ENCODE measurements around the gene PDE8B. TPM values are rescaled to one million over a fixed set of nuclear protein-coding genes. Genes with fewer than 3 reads are reported as not detected.

The PDE8B gene
- total RNA-seq, 1 donor from 2014 or later = not detected

DNA sequence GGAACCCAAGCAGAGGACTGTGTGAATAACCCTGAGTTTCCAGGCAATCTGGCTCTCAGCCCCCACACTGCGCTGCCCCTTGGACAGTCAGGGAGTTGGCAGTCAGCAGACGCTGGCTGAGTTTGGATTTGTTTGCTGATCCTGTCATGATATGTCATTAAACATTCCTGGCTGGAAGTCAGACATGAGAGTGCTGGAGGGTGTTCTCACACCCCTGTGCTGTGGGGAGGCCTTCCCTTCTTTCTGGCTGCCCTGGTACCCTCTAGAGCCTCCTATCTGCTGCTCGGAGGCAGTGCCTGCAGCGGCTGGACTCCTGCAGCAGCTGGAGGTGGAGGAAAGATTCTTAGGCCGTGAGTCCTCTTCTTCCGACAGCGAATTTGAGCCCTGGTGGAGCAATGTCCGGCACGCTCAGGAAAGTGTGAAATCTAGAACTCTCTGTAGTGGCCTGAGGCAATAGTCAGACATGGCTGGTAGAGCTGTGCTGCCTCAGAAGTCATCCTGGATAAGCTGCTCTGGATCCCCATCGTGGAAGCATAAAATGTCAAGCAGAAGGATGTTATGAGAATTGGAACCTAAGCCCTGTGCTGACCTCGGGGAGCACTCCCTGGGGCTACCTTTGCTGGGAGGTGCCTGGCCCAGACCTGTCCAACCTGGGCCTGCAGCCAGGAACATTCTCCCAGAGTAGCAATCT lies 72.0 kb downstream of the PDE8B start:
- no peak for DNase-seq (ENCODE audit: low read depth)

DNA sequence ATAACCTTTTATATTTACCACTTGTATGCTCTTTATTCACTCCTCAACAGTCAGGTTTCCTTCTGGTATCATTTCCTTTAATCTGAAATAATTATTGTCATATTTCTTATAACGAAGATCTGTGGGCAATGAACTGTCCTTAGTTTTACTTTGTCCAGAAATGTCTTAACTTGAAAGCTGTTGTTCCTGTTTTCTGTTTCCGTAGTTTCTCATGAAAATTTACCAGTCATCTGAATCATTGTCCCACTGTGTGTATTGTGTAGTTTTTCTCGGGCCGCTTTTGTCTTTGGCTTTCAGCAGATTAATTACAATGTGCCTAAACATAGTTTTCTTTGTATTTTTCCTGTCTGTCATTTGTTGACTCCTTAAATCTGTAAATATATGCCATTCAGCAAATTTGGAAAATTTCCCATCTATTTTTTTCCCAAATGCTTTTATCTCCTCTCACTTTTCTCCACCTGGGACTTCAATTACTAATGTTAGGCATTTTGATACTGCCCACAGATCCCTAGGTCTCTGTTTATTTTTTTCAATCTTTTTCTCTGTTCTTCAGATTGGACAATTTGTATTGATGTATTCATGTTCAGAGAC lies 74.9 kb downstream of the PDE8B start:
- no peak for DNase-seq (ENCODE audit: low read depth)

DNA sequence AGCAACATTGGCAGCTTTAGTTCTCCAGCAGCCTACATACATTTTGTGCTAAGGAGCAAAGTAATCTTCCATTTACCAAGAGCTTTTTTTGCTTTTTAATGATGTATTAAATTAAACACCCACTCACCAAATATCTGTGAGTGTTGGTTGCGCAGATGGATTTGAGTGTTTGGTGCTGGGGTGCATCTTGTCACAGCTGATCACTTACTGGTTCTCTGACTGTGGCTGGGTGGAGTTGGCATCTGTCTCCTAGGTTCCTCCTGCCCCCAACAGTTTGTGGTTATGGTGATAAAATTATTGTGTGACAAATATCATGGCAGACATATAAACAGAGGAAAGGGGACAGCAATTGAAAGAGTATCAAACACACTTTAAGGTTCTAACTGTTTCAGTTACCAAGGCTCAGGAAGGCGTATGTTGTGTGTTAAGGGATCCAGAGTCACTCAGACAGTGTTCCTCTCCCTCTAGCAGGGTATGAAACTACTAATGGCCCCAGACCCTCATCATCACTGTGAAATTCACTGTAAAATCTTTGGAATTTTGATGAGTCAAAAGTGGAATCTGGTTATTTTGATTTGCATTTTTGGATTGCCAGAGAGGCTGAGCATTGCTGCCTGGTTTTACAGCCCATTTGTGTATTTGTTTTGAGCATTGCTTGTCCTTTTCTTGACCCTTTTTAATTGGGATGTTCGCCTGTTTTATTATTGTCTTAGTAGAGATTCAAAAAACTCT lies 81.7 kb downstream of the PDE8B start:
- DNase-seq (ENCODE audit: low read depth) = peak; percentile 55

DNA sequence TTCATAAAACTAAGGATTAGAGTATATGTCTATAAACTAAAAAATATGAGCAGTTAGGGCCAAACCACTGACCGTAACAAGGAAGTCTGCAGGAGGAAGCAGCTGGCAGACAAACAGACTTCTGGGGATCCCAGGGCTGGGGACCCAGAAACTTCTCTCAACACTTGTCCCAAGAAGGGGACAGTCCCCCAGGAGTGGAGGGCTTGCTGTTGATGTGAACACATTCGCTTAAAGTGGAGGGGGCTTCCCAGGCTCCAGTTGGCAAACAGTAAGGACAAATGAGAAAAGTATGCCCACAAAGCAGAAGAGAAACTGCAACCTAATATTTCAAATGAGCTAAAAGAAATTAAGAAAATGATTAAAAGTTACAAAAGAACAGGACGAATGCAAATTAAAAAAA lies 83.7 kb downstream of the PDE8B start:
- DNase-seq (ENCODE audit: low read depth) = no peak

DNA sequence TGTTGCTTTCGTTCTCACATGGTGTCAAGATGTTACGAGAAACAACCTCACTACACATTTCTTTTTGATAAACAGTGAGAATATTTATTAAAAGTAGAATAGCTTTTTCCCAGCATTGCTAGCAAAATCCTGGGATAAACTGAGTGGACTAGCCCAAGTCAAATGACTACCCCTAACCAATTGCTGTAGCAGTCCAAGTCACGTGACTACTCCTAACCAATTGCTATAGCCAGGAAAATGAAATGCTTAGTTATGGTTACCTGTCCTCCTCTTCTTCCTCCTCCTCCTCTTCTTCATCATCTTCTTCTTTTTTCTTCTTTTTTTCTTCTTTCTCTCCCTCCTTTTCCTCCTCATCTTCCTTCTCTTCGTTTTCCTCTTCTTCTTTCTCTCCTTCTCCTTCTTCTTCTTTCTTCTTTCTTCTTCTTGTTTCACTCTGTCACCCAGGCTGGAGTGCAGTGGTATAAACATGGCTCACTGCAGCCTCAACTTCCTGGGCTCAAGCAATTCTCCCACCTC lies 85.4 kb downstream of the PDE8B start:
- DNase-seq (ENCODE audit: low read depth) = no peak

DNA sequence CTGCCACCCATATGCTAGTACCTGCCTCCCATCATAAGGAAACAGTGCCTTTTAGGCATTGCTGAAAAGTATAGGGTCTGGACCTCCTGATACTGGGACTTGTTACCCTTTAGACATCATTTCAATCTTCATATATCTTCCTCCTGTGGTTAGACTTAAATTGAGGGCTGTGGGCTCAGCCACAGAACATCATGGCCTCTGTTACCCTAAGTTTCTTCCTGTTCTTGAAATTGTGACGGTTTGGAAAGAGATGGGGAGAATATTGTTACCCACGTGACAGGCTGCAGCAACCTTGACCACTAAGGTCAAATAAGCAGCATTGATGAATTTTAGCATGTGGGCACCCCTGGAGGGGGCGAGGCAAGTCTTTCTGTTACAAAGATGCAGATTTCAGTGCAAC lies 87.7 kb downstream of the PDE8B start:
- DNase-seq (ENCODE audit: low read depth) = no peak

DNA sequence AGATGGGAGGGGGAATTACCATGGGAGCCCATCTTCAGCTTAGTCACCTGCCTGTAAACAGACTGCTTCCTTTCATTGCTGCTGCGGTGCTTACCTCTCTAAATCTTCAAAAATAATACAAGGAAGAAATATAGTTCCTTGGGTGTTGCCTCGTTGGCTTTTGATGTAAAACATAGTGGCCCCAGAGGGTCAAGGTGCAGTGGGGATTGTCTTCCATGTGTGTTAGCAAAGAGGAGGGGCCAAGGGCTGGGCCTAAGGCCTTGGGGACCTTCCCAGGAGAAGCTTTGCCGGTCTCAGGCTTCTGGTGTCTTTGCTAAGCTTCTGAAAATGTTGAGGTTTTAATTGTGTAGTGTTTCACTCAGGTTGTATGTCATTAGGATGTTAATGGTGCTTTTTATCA lies 90.0 kb downstream of the PDE8B start:
- no peak for DNase-seq (ENCODE audit: low read depth)

DNA sequence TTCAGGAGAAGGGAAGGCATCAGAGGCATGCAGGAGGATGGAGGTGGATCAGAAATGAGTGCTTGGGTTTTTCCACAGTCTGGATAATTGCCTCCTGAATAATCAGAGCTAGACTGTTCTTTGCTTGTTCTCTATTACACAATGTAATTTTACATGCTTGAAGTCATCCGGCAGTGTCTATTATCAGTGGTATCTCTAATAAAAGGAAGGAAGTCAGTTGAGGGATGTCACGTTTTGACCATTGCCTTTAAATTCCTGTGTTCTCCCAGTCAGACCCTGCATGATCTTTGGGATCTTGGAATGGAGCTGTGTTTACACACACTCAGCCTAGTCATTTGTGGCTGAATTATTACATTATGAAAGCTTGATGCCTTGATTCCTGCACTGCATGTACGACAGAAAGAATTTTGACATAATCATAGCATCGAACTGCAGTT lies 91.0 kb downstream of the PDE8B start:
- DNase-seq (ENCODE audit: low read depth) = no peak

DNA sequence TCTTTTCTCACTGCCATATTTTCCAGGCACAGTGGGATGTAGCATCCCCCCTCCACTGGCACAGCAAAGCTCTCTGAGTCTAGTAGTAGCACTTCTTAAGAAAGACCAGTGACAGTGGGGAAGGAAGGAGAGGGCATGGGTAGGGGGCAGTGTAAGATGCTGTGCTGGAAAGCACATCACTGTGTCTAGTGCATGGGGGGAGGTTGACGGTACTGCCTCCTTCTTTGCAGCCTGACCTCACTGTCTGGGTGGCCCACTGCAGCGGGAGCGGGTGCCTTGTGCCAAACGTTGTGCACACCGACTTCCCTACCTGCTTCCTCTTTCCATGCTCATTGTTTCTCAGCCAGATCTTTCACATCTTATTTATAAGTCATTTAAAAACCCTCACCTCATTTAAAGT lies 91.8 kb downstream of the PDE8B start:
- DNase-seq (ENCODE audit: low read depth) = no peak

DNA sequence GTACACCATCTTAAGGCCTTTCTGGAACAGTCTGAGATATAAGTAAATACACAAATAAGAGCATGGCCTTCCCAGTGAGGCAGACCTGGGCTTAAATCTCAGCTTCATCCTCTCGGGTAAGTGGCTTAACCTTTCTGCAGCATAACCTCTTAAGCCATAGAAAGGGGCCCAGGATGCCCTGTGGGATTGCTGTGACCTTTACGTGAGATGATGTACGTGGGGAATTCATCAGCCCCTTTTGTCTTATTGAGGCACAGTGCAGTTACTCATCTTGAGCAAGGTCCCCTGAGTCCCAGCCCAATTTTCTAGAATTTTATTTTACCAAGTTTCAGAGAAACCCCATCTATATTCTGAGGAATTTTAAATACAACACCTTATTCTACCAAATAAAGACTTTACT lies 92.2 kb downstream of the PDE8B start:
- no peak for DNase-seq (ENCODE audit: low read depth)

DNA sequence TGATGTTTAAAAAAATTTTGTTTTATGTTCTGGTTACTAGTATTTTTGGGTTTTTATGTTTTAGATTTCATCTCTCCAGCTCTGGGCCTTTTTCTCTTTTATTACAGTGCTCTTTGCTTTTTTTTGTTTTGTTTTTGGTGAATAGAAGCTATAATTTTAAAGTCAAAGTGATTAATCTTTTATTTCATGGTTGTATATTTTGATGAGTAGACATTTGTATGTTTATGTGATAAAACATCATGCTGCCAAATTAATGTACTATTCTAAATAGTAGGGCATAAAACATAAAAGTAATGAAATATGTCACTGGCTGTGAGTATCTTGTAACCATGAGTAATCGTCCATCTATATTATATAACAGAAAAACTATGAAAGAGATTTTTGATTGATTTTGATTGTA lies 93.9 kb downstream of the PDE8B start:
- no peak for DNase-seq (ENCODE audit: low read depth)

DNA sequence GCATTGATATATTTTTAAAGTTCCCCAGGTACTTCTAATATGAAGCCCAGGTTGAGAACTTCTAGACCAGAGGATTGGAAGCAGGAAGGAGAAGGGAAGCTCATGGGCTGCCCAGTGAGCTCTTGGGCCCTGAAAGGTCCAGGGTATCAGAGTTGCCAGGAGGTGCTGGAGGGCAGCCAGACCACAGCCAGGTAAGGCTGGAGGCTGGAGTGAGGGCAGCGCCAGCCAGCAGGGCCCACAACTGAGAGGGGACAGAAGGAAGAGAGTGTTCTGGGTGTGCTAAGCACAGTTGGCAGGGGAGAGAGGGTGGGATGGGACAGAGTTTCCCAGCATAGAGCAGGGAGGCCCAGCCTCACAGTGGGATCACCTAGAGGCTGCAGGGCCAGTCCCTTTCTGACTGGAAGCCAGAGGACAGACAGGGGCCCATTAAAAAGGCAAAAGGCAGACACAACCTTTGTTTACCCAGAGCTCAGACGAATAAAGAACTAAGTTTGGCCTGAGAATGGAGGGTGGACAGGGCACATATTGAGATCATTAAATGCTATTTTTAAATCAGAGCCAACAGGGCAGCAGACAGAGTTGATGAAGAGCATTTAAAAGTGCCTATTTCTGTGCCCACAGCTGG lies 94.9 kb downstream of the PDE8B start:
- DNase-seq (ENCODE audit: low read depth) = no peak

DNA sequence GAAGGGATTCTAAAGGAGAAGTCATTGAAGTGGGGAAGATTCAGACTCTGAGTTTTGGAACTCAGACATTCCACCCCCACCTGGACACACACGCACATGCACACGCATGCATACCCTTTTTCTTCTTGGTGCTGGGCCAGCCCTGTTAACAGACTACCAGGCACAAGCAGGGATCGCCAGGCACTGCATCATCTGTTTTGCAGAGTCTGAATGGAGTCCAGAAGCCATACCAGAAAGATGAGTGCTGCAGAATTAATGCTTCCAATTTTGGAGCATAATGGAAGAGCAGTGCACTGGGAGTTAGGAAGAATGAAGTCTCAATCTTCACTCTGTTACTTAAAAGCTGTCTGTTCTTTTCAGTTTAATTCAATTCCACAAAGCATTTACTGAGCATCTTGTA lies 95.5 kb downstream of the PDE8B start:
- DNase-seq (ENCODE audit: low read depth) = no peak

DNA sequence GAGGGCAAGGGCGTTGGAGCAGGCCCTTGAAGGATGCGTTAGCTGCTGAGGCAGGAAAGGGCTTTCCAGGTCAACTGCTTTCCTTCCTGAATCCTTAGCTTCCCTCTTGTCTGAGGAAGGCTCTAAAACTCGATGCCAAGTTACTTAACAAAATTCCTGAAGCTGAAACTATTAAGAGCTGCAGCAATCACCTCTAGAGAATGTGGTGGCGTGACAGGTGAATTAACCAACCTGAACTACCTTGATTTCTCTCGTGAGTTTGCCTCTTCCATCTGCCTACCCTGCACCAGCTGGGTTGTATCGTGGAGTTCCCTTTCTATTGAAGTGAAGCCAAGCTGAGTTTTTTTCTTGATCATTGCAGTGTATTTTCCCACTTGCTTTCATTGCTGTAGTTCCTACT lies 96.1 kb downstream of the PDE8B start:
- DNase-seq (ENCODE audit: low read depth) = no peak

DNA sequence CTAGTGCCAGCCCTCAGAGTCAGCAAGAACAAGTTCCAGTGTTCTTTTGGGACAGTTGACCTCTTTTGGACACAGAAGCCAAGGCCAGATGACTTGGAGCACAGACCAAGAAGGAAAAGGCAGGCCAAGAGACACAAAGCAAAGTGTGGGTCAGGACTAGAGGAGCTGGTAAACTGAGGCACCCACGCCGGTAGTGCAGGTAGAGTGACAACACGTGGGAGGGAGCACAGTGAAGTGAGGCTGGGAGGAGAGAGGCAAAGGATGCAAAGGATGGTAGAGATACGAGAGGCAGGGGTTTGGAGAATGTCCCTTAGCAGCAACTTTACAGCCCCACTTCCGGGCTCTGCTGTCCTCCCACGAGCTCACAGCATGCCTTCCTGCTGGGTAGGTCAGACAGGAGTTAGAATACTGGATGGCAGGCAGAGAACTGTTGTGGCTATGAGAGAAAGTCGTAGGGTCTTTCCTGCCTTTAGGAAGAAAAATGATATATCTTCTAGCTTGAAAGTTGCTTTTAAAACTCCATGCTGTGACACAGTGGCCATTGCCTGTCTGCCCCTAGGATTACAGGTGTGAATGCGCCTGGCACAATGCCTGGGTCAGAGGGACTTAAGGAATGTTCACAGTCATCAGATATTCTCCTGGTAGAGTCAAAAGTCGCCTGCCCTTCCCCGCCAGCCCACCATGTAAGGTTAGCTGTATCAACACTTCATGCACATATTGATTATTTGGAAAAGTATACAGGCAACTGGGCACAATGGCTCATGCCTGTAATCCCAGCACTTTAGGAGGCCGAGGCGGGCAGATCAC lies 97.9 kb downstream of the PDE8B start:
- DNase-seq (ENCODE audit: low read depth) = no peak

DNA sequence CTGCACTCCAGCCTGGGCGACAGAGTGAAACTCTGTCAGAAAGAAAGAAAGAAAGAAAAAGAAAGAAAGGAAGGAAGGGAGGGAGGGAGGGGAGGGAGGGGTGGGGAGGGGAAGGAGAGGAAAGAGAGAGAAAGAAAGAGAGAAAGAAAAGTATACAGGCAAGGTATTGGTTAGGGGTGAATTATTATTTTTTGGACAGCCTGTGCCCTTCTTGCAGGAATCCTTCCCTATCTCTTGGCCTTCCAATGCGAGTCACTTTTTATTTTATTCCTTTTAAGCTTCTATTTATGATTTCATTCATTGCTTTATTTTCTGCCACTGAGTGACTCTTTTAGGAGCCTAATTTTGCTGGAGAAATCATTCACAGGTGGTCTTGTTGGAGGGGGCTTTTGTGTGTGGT lies 98.7 kb downstream of the PDE8B start:
- no peak for DNase-seq (ENCODE audit: low read depth)

DNA sequence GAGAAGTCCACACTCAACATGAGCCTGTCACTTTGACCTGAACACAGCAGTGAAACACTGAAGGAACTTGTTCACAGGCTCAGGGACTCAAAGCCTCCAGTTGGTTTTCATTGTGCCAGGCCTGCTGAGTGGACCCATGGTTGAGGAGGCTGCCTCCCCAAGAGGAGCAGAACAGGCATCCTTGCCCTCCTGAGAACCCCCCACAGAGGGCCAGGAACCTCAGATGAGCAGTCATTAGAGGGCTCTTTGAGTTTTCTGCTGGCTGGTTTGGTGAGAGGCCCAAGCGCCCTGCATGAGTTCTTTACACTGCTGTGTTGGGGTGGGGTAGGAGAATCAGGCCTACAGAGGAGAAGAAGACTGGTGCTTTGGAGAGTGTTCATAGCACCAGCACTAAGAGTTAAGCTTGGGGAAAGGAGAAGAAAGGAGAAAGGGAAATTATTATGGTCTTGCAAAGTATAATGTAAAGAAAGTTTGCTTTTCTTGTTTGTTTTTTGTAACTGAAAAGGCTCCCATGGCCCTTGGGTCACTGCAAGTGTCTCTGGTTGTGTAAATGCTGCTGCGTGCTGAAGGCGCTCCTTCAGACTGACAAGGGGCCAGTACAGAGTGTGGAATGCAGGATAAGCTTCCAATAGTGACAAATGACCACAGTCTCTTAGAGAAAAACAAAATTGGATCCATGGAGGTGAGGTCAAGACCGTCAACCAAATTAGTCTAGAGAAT lies 100.2 kb downstream of the PDE8B start:
- no peak for DNase-seq (ENCODE audit: low read depth)

DNA sequence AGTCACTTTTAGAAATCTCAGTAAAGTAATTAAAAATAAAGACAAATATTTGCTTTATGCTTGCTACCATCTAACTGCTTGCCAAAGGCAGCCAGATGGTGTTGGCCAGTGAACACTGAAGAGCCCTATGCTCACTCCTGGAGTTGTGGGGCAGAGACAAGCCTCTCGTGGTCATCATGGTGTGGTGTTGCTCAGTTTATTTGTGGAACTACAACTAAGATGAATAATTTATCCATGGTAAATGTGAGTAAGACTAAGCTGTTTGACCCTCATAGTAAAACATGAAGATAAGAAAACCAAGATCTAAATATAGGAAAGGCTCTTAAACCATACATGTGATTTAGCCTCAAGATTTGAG lies 100.7 kb downstream of the PDE8B start:
- DNase-seq (ENCODE audit: low read depth) = peak; percentile 25

DNA sequence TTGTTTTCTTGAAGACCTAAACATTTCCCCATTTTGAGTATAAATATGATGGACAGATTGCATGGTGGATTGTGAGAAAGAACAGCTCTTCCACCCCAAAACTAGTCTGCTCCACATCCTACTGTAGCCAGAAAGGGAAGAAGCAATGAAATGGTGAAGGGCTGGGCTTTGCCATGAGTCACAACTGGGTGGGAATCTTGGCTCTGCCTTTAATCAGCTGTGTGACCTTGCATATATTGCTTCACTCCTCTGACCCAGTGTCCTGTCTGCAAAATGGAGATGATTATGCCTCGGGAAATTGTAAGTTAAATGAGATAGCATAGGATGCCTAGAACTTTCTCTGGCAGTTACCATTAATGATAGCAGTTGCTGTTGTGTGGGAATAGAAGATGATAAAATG lies 101.9 kb downstream of the PDE8B start:
- no peak for DNase-seq (ENCODE audit: low read depth)

DNA sequence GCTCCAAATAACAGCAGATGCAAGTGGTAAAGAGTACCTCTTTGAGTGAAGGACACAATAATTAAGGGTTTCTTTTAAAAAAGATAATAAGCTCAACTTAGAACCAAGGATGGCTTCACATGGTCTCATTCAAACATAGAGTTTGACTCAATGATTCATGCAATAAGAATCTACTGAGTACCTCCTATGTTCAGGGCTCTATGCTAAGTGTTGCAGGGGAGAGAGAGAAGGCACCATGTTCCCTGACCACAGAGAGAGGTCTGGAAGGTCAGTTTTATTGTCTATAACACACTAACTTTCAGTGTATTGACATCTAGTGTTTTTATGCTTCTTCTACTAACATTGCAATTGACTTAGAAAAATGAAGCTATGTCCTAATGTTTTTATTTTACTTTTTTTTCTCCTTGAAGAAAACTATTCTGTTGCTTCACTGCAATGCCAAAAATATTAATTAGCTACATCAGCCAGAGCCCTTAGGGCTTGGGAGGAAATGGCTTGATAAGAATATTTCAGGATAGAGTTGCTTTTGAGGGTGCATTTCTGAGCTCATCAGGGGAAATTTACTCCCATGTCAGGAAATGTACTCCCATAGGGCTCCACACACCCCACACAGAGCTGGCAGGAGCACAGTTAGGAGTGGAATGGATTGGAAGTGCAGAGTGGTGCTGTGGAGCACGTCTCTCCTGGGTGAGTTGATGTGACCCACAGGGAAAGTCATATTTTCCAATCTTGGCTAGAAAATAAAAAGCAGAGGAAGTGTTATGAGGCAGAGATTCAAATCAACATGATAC lies 106.6 kb downstream of the PDE8B start:
- DNase-seq (ENCODE audit: low read depth) = no peak
